Cardiac septum (tissue), 1 donor: ENCODE data around the gene MRPL28. TPM values are rescaled to one million over a fixed set of nuclear protein-coding genes. Genes with fewer than 3 reads are reported as not detected.

Source experiments
- DNase-seq: peaks from one replicate; pipeline ENCODE4 v3.0.0-alpha.2; 2020; ENCODE audit warnings: low spot score
- intact Hi-C: fragments of 100-400 bp; cut with DNase I; formaldehyde crosslinking; loops from one replicate; pipeline ENCODE4 v1.14.0; 2022
- total RNA-seq: library from RNA; stranded (reverse); fragmentation: NEBNext Ultra II Directional; extraction: Animal tissue kit (Norgen Biotek cat#: 25700); gene quantifications from one replicate; pipeline ENCODE4 v1.2.1, GENCODE V29; 2021
- donor health status: DM: no; HTN: no; CAD: no.

MRPL28 gene
- total RNA-seq, 1 donor from 2014 or later = 60.1 TPM

GRCh38 chr16:325375-326145 is 44.8 kb downstream of the MRPL28 start:
- intact Hi-C loops = no loop called here
- no peak for DNase-seq

GRCh38 chr16:324451-325334 is 45.6 kb downstream of the MRPL28 start:
- DNase-seq = no peak
- intact Hi-C loops = no loop called here

- intact Hi-C loops = no loop called here
- DNase-seq = no peak
Observed at GRCh38 chr16:324201-324450, 46.2 kb downstream of the MRPL28 start.

GRCh38 chr16:322476-323143 is 47.7 kb downstream of the MRPL28 start:
- no peak for DNase-seq
- intact Hi-C loops = no loop called here

GRCh38 chr16:321532-321931 is 48.8 kb downstream of the MRPL28 start:
- intact Hi-C loops = no loop called here
- DNase-seq = no peak

- intact Hi-C loops = no loop called here
Observed at GRCh38 chr16:320206-320605, 50.1 kb downstream of the MRPL28 start.

GRCh38 chr16:318628-319027 is 51.7 kb downstream of the MRPL28 start:
- no peak for DNase-seq
- intact Hi-C loops = no loop called here

More at GRCh38 chr16:320206-320605, 50.1 kb downstream of the MRPL28 start:
- DNase-seq = no peak

GRCh38 chr16:317583-317982 is 52.8 kb downstream of the MRPL28 start:
- intact Hi-C loops = no loop called here
- DNase-seq = no peak

Other genes starting within 250 kb of the MRPL28 start
- gene NPRL3, start 231.9 kb downstream of the MRPL28 start, total RNA-seq = 24.0 TPM
- gene HBZ, start 217.9 kb downstream of the MRPL28 start, total RNA-seq = not detected
- gene HBM, start 204.6 kb downstream of the MRPL28 start, total RNA-seq = 1.2 TPM
- gene HBA2, start 197.7 kb downstream of the MRPL28 start, total RNA-seq = 487 TPM
- 780 TPM for gene HBA1, start 193.9 kb downstream of the MRPL28 start, total RNA-seq
- not detected for gene HBQ1, start 190.1 kb downstream of the MRPL28 start, total RNA-seq
- gene LUC7L, start 141.1 kb downstream of the MRPL28 start, total RNA-seq = 30.9 TPM
- gene FAM234A, start 135.7 kb downstream of the MRPL28 start, total RNA-seq = 137 TPM
- gene RGS11, start 94.6 kb downstream of the MRPL28 start, total RNA-seq = 31.4 TPM
- 2.8 TPM for gene ARHGDIG, start 89.9 kb downstream of the MRPL28 start, total RNA-seq
- 0.81 TPM for gene PDIA2, start 87.4 kb downstream of the MRPL28 start, total RNA-seq
- 13.5 TPM for gene AXIN1, start 17.8 kb downstream of the MRPL28 start, total RNA-seq
- 42.8 TPM for gene PGAP6, start 11.4 kb upstream of the MRPL28 start, total RNA-seq
- 65.0 TPM for gene NME4, start 26.7 kb upstream of the MRPL28 start, total RNA-seq
- 11.6 TPM for gene DECR2, start 31.3 kb upstream of the MRPL28 start, total RNA-seq
- gene RAB11FIP3, start 55.1 kb upstream of the MRPL28 start, total RNA-seq = 52.2 TPM
- 18.5 TPM for gene CAPN15, start 157.2 kb upstream of the MRPL28 start, total RNA-seq
- gene PRR35, start 189.9 kb upstream of the MRPL28 start, total RNA-seq = not detected
- gene NHLRC4, start 196.5 kb upstream of the MRPL28 start, total RNA-seq = 0.30 TPM
- 25.5 TPM for gene PIGQ, start 199.4 kb upstream of the MRPL28 start, total RNA-seq
- 19.4 TPM for gene RAB40C, start 219.5 kb upstream of the MRPL28 start, total RNA-seq